HepG2 (cell line): Measurements from ENCODE around the gene AGAP1. TPM values are rescaled to one million over a fixed set of nuclear protein-coding genes. Genes with fewer than 3 reads are reported as not detected.
A peak's percentile ranks its signal among the peaks of the same experiment; 100 is the strongest.

Experiments
- ARHGAP35 ChIP-seq: sonication (generic); formaldehyde crosslinking; IDR thresholded peaks from 2 replicates; pipeline ENCODE4 v1.9.0; 2022; ENCODE audit warnings: mild to moderate bottlenecking, inconsistent platforms, moderate library complexity, missing genetic modification reagents, borderline replicate concordance
- ASH2L ChIP-seq: fragments of 300-600, 200-600 bp; sonication (generic); IDR thresholded peaks from 2 replicates; pipeline ENCODE4 v1.7.0; 2017; ENCODE audit warnings: low read depth, mild to moderate bottlenecking, moderate library complexity, mixed read lengths, low read length; ENCODE audit not compliant: insufficient read length
- CBX2 ChIP-seq, 2 experiments: fragments of 200-600 bp in 1 of 2; sonication (generic); formaldehyde crosslinking in 1 of 2; IDR thresholded peaks; 2 replicates each; pipeline versions ENCODE4 v1.7.0 to v1.8.1; 2018 to 2022; ENCODE audit warnings: low read depth in 2 of 2, low read length in 1 of 2, mild to moderate bottlenecking in 1 of 2, missing genetic modification reagents in 1 of 2
- CCDC6 ChIP-seq: sonication (generic); formaldehyde crosslinking; IDR thresholded peaks from 2 replicates; pipeline ENCODE4 v1.8.1; 2022; ENCODE audit warnings: mild to moderate bottlenecking, missing genetic modification reagents, moderate library complexity
- FIP1L1 ChIP-seq: fragments of 200-400 bp; formaldehyde crosslinking; IDR thresholded peaks from 2 replicates; pipeline ENCODE4 v1.6.1; 2018; ENCODE audit warnings: low read depth, mild to moderate bottlenecking, low read length, moderate library complexity, borderline replicate concordance; ENCODE audit not compliant: insufficient read depth
- HOXA9 ChIP-seq: sonication (generic); formaldehyde crosslinking; IDR thresholded peaks from 2 replicates; pipeline ENCODE4 v1.8.1; 2022; ENCODE audit warnings: missing genetic modification reagents, mild to moderate bottlenecking, moderate library complexity, borderline replicate concordance
- ISX ChIP-seq: sonication (generic); formaldehyde crosslinking; conservative IDR thresholded peaks from 2 replicates; pipeline ENCODE4 v1.5.0; 2020; ENCODE audit warnings: missing genetic modification reagents
- NFRKB ChIP-seq: fragments of 450-650 bp; IDR thresholded peaks from 2 replicates; pipeline ENCODE4 v1.6.1; 2017
- SMAD3 ChIP-seq: sonication (generic); formaldehyde crosslinking; IDR thresholded peaks from 2 replicates; pipeline ENCODE4 v1.4.0; 2020; ENCODE audit warnings: missing genetic modification reagents
- SRSF4 ChIP-seq: fragments of 200-400 bp; formaldehyde crosslinking; IDR thresholded peaks from one replicate; pipeline ENCODE4 v1.6.1; 2018; ENCODE audit warnings: mild to moderate bottlenecking, low read depth, low read length, moderate library complexity; ENCODE audit not compliant: poor library complexity, severe bottlenecking
- SUZ12 ChIP-seq: fragments of 150-350 bp; IDR thresholded peaks from 2 replicates; pipeline ENCODE4 v1.6.1; 2014; ENCODE audit warnings: low read depth, low read length
- THYN1 ChIP-seq: sonication (generic); formaldehyde crosslinking; IDR thresholded peaks from 2 replicates; pipeline ENCODE4 v1.8.1; 2023; ENCODE audit warnings: low read depth, mild to moderate bottlenecking, moderate library complexity, missing genetic modification reagents, borderline replicate concordance
- ZIK1 ChIP-seq: sonication (generic); formaldehyde crosslinking; IDR thresholded peaks from 2 replicates; pipeline ENCODE4 v1.5.0; 2020; ENCODE audit warnings: mild to moderate bottlenecking, low read depth, missing genetic modification reagents, borderline replicate concordance
- ZNF230 ChIP-seq: sonication (generic); formaldehyde crosslinking; IDR thresholded peaks from 2 replicates; pipeline ENCODE4 v1.4.0; 2020; ENCODE audit warnings: mild to moderate bottlenecking, missing genetic modification reagents
- ZNF256 ChIP-seq: sonication (generic); formaldehyde crosslinking; conservative IDR thresholded peaks from 2 replicates; pipeline ENCODE4 v1.4.0; 2020; ENCODE audit warnings: missing genetic modification reagents
- polyA plus RNA-seq, 8 experiments: library from polyadenylated mRNA; depleted of rRNA in 3 of 8; stranded (reverse) in 7 of 8; unstranded in 1 of 8; fragments of >200 nt; fragmentation: Illumina TruSeq in 4 of 8; extraction: Trizol in 4 of 8; gene quantifications; 2 replicates each; pipeline versions ENCODE4 v1.2.1 to v1.2.3, GENCODE V29; 2011 to 2016; ENCODE audit warnings: low read depth in 4 of 8, missing spikeins in 1 of 8, mixed read lengths in 1 of 8; ENCODE audit not compliant: insufficient read depth in 1 of 8
- total RNA-seq, 5 experiments: library from RNA; depleted of rRNA; stranded (reverse); fragments of >200 nt; fragmentation: Illumina TruSeq; extraction: Trizol; gene quantifications; 2 replicates each; pipeline ENCODE4 v1.2.3, GENCODE V29; 2016; ENCODE audit warnings: low read depth in 1 of 5
- TF ChIP-seq, protein P1 (sequence below): sonication (generic); formaldehyde crosslinking; IDR thresholded peaks from 2 replicates; pipeline ENCODE4 v1.8.1; 2022; ENCODE audit warnings: mild to moderate bottlenecking, missing genetic modification reagents
- TF ChIP-seq, protein P2 (sequence below): IDR thresholded peaks from 2 replicates; pipeline ENCODE4 v1.6.1; 2016; ENCODE audit warnings: missing genetic modification reagents, missing compliant biosample characterization
- TF ChIP-seq, protein P3 (sequence below): IDR thresholded peaks from 2 replicates; pipeline ENCODE4 v1.6.1; 2016; ENCODE audit warnings: low read depth
- TF ChIP-seq, protein P4 (sequence below): sonication (generic); formaldehyde crosslinking; IDR thresholded peaks from 2 replicates; pipeline ENCODE4 v1.4.0; 2020; ENCODE audit warnings: missing genetic modification reagents, borderline replicate concordance

Gene AGAP1
- total and polyA plus RNA-seq, 2 of the 13 experiments (the other 11 are each of a cell fraction or from before 2014, with no cell fraction given), result 21.2 to 32.7 TPM

DNA sequence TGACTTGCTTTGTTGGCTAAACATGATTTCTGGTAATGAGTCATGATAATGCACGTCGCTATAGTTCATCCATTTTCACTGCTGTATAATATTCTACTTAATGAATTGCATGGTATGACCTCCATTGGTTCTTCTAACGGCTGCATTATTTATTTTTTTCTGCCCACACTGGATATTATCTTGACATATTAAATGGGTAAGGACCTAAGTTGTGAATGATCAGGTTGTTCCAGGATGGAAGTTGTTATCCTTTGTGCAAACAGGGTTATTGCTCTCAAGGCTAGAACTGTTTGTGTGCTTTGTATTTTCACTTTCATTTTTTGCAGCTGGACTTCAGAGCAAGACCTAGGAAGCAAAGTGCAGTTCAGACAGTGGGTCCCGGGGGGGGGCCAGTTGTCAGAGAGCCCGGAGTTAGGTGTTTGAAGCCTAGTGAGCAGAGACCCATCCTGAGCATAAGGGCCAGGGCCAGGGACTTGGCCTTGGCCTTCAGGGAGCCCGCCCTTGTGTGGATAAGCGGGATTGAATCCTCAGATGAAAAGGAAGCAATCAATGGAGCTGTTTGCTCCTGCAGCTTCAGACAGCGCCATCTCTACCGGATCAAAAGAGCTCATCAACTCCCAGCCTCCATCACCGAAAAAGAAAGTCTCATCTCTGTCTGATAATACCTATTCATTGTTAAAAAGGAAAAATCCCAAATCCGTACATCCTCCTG lies 48.2 kb downstream of the AGAP1 start (continued):
- TF ChIP-seq, protein P1, sequence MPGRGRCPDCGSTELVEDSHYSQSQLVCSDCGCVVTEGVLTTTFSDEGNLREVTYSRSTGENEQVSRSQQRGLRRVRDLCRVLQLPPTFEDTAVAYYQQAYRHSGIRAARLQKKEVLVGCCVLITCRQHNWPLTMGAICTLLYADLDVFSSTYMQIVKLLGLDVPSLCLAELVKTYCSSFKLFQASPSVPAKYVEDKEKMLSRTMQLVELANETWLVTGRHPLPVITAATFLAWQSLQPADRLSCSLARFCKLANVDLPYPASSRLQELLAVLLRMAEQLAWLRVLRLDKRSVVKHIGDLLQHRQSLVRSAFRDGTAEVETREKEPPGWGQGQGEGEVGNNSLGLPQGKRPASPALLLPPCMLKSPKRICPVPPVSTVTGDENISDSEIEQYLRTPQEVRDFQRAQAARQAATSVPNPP (CRISPR knock-in tag), result peak; percentile 69
- TF ChIP-seq THYN1 (CRISPR knock-in tag) (0 out of 2 replicates have a peak, but pooled peaks have one; percentile 59), CBX2 (IDR thresholded peaks at IDR 0.05; ENCODE audit: low read depth, low read length) (no peak), CBX2 (CRISPR knock-in tag; IDR thresholded peaks at IDR 0.05; ENCODE audit: low read depth) (no peak), ISX (CRISPR knock-in tag) (no peak), CCDC6 (0 out of 2 replicates have a peak, but pooled peaks have one; percentile 47), SMAD3 (CRISPR knock-in tag) (peak; percentile 70; the same call in 1 of the 2 replicates), ZNF230 (peak; percentile 58; the same call in 1 of the 2 replicates), SRSF4 (no peak), NFRKB (no peak), ARHGAP35 (CRISPR knock-in tag) (peak; percentile 62; the same call in 1 of the 2 replicates), ZNF256 (CRISPR knock-in tag) (no peak), ZIK1 (CRISPR knock-in tag) (no peak), SUZ12 (no peak), FIP1L1 (no peak), HOXA9 (CRISPR knock-in tag) (no peak), ASH2L (peak; percentile 87)
- TF ChIP-seq, protein P2, sequence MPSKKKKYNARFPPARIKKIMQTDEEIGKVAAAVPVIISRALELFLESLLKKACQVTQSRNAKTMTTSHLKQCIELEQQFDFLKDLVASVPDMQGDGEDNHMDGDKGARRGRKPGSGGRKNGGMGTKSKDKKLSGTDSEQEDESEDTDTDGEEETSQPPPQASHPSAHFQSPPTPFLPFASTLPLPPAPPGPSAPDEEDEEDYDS (CRISPR knock-in tag), result peak; percentile 57; the same call in 1 of the 2 replicates
- TF ChIP-seq, protein P3, sequence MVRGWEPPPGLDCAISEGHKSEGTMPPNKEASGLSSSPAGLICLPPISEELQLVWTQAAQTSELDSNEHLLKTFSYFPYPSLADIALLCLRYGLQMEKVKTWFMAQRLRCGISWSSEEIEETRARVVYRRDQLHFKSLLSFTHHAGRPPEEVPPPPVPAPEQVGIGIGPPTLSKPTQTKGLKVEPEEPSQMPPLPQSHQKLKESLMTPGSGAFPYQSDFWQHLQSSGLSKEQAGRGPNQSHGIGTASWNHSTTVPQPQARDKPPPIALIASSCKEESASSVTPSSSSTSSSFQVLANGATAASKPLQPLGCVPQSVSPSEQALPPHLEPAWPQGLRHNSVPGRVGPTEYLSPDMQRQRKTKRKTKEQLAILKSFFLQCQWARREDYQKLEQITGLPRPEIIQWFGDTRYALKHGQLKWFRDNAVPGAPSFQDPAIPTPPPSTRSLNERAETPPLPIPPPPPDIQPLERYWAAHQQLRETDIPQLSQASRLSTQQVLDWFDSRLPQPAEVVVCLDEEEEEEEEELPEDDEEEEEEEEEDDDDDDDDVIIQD (CRISPR knock-in tag), result peak; percentile 88
- TF ChIP-seq, protein P4, sequence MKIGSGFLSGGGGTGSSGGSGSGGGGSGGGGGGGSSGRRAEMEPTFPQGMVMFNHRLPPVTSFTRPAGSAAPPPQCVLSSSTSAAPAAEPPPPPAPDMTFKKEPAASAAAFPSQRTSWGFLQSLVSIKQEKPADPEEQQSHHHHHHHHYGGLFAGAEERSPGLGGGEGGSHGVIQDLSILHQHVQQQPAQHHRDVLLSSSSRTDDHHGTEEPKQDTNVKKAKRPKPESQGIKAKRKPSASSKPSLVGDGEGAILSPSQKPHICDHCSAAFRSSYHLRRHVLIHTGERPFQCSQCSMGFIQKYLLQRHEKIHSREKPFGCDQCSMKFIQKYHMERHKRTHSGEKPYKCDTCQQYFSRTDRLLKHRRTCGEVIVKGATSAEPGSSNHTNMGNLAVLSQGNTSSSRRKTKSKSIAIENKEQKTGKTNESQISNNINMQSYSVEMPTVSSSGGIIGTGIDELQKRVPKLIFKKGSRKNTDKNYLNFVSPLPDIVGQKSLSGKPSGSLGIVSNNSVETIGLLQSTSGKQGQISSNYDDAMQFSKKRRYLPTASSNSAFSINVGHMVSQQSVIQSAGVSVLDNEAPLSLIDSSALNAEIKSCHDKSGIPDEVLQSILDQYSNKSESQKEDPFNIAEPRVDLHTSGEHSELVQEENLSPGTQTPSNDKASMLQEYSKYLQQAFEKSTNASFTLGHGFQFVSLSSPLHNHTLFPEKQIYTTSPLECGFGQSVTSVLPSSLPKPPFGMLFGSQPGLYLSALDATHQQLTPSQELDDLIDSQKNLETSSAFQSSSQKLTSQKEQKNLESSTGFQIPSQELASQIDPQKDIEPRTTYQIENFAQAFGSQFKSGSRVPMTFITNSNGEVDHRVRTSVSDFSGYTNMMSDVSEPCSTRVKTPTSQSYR, result peak; percentile 73; the same call in 1 of the 2 replicates
